ENCODE results near the gene DSCAML1. TPM values are rescaled to one million over a fixed set of nuclear protein-coding genes. Genes with fewer than 3 reads are reported as not detected.

DSCAML1 gene
- total RNA-seq, 1 experiment from 2014 or later = not detected

DNA sequence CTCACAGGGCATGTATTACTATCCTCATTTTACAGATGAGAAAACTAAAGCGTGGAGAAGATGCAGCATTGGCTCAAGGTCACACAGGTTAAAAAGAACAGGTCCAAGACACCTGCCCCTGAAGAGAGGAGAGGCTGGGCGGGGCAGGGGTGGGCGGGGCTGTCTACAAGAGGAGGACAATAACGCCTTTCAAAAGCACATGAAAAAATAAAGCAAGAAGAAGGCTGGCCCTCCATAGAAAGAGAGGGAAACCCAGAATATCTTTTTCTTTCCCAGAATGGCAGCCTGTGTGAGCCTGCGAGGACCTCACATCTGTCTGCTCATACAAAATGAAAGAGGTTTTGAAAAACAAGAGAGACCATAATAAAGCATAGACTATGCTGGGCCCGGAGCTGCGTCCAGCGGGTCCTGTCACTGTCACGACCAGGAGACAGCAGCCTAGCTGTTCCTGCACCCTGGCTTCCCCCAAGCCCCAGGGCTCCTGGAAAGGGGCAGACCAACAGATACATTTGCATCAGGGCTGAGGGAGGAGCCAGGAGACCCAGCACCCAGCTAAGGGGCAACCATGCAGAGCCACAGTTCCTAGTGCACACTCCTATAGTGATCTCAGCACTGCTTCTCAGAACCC lies 61.6 kb downstream of the DSCAML1 start:
- no peaks in the 10 kb centered on the region for H3K9me3 ChIP-seq (ENCODE audit: low read length)
- H3K27ac ChIP-seq (ENCODE audit: low read length) = no peak overlapping the region
- H2AFZ ChIP-seq (ENCODE audit: low read length) = no peak overlapping the region
- no peak overlapping the region for H3K4me3 ChIP-seq (ENCODE audit: low read length)
- H4K20me1 ChIP-seq (ENCODE audit: low read length) = no peaks in the 10 kb centered on the region
- no peak overlapping the region for H3K4me2 ChIP-seq (ENCODE audit: low read length)
- ATAC-seq (no peak), DNase-seq (no peak)
- intact Hi-C loops (cut with micrococcal nuclease) = no loop called here
- no TSS peak for BruUV-seq (replicated peaks)
- ChIA-PET POLR2A (ENCODE audit: unreplicated experiment) (interaction anchor here (0.6 kb wide), 1 partner anchor 533 kb away, joined by 10 read pairs; no protein-coding TSS in a partner anchor), CTCF (no interaction called here)
- H3K27me3 ChIP-seq (ENCODE audit: low read length) = peaks cover 75% of the 10 kb centered on the region
- TF ChIP-seq EZH2phosphoT487 (IDR thresholded peaks at IDR 0.05; ENCODE audit: borderline replicate concordance, low read length) = no peak
- TF ChIP-seq, protein P1, sequence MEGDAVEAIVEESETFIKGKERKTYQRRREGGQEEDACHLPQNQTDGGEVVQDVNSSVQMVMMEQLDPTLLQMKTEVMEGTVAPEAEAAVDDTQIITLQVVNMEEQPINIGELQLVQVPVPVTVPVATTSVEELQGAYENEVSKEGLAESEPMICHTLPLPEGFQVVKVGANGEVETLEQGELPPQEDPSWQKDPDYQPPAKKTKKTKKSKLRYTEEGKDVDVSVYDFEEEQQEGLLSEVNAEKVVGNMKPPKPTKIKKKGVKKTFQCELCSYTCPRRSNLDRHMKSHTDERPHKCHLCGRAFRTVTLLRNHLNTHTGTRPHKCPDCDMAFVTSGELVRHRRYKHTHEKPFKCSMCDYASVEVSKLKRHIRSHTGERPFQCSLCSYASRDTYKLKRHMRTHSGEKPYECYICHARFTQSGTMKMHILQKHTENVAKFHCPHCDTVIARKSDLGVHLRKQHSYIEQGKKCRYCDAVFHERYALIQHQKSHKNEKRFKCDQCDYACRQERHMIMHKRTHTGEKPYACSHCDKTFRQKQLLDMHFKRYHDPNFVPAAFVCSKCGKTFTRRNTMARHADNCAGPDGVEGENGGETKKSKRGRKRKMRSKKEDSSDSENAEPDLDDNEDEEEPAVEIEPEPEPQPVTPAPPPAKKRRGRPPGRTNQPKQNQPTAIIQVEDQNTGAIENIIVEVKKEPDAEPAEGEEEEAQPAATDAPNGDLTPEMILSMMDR (conservative IDR thresholded peaks at IDR 0.05; ENCODE audit: low read depth, low read length) = no peak
- TF ChIP-seq EZH2 (IDR thresholded peaks at IDR 0.05; ENCODE audit: low read length, unreplicated experiment) = no peak
- no peaks in the 10 kb centered on the region for H3K79me2 ChIP-seq (ENCODE audit: low read length)
- no peaks in the 10 kb centered on the region for H3K4me1 ChIP-seq (ENCODE audit: insufficient read depth, low read length)
- no peaks in the 10 kb centered on the region for H3F3A ChIP-seq (ENCODE audit: low read length, unreplicated experiment)
- H3K9ac ChIP-seq (ENCODE audit: low read length) = no peak overlapping the region
- no peaks in the 10 kb centered on the region for H3K36me3 ChIP-seq (ENCODE audit: low read depth, low read length)
- no peaks in the 10 kb centered on the region for H3K9me2 ChIP-seq (replicated peaks; ENCODE audit: low read length)

DNA sequence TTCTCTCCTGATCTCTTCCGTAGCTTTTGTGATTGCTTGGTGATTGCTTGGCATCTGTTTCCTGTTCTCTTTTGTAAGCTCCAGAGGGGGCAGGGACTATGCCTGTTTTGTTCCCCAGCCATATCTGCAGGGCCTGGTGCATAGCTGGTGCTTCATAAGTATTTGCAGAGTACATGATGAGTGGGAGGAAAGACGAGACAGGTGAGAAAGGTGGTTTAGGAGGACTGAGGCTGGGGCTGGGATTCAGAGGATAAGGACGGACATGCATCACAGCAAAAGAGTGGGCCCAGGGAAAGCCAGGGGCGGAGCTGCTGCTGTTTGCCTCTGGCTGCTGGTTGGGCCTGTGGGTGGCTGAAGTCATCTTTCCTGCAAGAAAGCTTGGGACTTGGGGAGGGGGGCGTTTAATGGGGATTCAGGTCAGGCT lies 62.4 kb downstream of the DSCAML1 start:
- no peak for DNase-seq

DNA sequence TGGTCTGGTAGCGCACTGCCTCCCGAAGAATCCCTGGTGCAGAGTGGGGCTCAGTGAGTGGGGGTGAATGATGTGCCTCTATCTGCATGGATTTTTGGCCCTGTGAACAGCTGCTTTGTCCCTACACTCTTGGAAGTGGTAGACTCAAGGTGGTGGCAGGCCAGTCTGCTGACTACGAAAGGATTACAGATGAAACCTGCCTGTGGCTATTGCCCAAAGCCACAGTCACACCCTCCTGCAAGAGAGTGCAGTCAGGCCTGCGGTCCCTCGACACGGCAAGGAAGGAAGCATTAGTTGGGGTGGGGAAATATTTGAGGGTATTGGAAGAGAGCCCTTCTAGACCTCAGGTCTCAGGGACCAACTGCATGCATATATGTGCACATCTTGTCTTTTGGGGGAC lies 63.7 kb downstream of the DSCAML1 start:
- Histone ChIP-seq H3K27me3 (ENCODE audit: low read length) (peaks cover 90% of the 10 kb centered on the region), H3K4me1 (ENCODE audit: insufficient read depth, low read length) (no peaks in the 10 kb centered on the region), H3K9ac (ENCODE audit: low read length) (no peak overlapping the region), H3K79me2 (ENCODE audit: low read length) (no peaks in the 10 kb centered on the region), H4K20me1 (ENCODE audit: low read length) (no peaks in the 10 kb centered on the region), H3K36me3 (ENCODE audit: low read depth, low read length) (no peaks in the 10 kb centered on the region), H2AFZ (ENCODE audit: low read length) (no peak overlapping the region), H3F3A (ENCODE audit: low read length, unreplicated experiment) (no peaks in the 10 kb centered on the region), H3K9me2 (replicated peaks; ENCODE audit: low read length) (no peaks in the 10 kb centered on the region), H3K4me2 (ENCODE audit: low read length) (no peak overlapping the region), H3K27ac (ENCODE audit: low read length) (no peak overlapping the region), H3K9me3 (ENCODE audit: low read length) (no peaks in the 10 kb centered on the region), H3K4me3 (ENCODE audit: low read length) (no peak overlapping the region)
- DNase-seq (no peak), ATAC-seq (no peak)
- ChIA-PET POLR2A (ENCODE audit: unreplicated experiment) (no interaction called here), CTCF (no interaction called here)
- intact Hi-C loops (cut with micrococcal nuclease) = no loop called here
- BruUV-seq (replicated peaks) = no TSS peak
- TF ChIP-seq, protein P1 (conservative IDR thresholded peaks at IDR 0.05; ENCODE audit: low read depth, low read length) = no peak
- TF ChIP-seq EZH2 (IDR thresholded peaks at IDR 0.05; ENCODE audit: low read length, unreplicated experiment) (no peak), EZH2phosphoT487 (IDR thresholded peaks at IDR 0.05; ENCODE audit: borderline replicate concordance, low read length) (no peak)

More for the DNA sequence above, 62.4 kb downstream of the DSCAML1 start:
- Histone ChIP-seq H3K9ac (ENCODE audit: low read length) (no peak overlapping the region), H4K20me1 (ENCODE audit: low read length) (no peaks in the 10 kb centered on the region), H3K79me2 (ENCODE audit: low read length) (no peaks in the 10 kb centered on the region), H3K9me3 (ENCODE audit: low read length) (no peaks in the 10 kb centered on the region), H3K4me3 (ENCODE audit: low read length) (no peak overlapping the region), H3K36me3 (ENCODE audit: low read depth, low read length) (no peaks in the 10 kb centered on the region), H3K27ac (ENCODE audit: low read length) (no peak overlapping the region), H3F3A (ENCODE audit: low read length, unreplicated experiment) (no peaks in the 10 kb centered on the region), H3K4me1 (ENCODE audit: insufficient read depth, low read length) (no peaks in the 10 kb centered on the region), H3K4me2 (ENCODE audit: low read length) (no peak overlapping the region), H2AFZ (ENCODE audit: low read length) (no peak overlapping the region), H3K27me3 (ENCODE audit: low read length) (peaks cover 82% of the 10 kb centered on the region), H3K9me2 (replicated peaks; ENCODE audit: low read length) (no peaks in the 10 kb centered on the region)
- BruUV-seq (replicated peaks) = no TSS peak
- TF ChIP-seq EZH2phosphoT487 (IDR thresholded peaks at IDR 0.05; ENCODE audit: borderline replicate concordance, low read length) (no peak), EZH2 (IDR thresholded peaks at IDR 0.05; ENCODE audit: low read length, unreplicated experiment) (no peak)
- TF ChIP-seq, protein P1 (conservative IDR thresholded peaks at IDR 0.05; ENCODE audit: low read depth, low read length) = no peak
- POLR2A ChIA-PET (ENCODE audit: unreplicated experiment) = no interaction called here
- ATAC-seq = no peak
- intact Hi-C loops (cut with micrococcal nuclease) = no loop called here
- CTCF ChIA-PET = no interaction called here
